GM20000 (cell line): ENCODE results near the gene EPS8L2.

Experiments
- DNase-seq: peaks from one replicate; pipeline ENCODE4 v3.0.0; 2012; ENCODE audit warnings: low spot score
- TF ChIP-seq, protein P1 (sequence below): IDR thresholded peaks from 2 replicates; pipeline ENCODE4 v1.5.1; 2012; ENCODE audit warnings: mild to moderate bottlenecking, control low read depth; ENCODE audit errors: extremely low read depth, missing control alignments

EPS8L2 gene

GRCh38 chr11:772429-773390, 66.7 kb downstream of the EPS8L2 start:
- DNase-seq = no peak
- TF ChIP-seq, protein P1, sequence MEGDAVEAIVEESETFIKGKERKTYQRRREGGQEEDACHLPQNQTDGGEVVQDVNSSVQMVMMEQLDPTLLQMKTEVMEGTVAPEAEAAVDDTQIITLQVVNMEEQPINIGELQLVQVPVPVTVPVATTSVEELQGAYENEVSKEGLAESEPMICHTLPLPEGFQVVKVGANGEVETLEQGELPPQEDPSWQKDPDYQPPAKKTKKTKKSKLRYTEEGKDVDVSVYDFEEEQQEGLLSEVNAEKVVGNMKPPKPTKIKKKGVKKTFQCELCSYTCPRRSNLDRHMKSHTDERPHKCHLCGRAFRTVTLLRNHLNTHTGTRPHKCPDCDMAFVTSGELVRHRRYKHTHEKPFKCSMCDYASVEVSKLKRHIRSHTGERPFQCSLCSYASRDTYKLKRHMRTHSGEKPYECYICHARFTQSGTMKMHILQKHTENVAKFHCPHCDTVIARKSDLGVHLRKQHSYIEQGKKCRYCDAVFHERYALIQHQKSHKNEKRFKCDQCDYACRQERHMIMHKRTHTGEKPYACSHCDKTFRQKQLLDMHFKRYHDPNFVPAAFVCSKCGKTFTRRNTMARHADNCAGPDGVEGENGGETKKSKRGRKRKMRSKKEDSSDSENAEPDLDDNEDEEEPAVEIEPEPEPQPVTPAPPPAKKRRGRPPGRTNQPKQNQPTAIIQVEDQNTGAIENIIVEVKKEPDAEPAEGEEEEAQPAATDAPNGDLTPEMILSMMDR = no peak

- DNase-seq = no peak
- TF ChIP-seq, protein P1 = no peak
Observed at GRCh38 chr11:773425-773824, 67.4 kb downstream of the EPS8L2 start.

DNA sequence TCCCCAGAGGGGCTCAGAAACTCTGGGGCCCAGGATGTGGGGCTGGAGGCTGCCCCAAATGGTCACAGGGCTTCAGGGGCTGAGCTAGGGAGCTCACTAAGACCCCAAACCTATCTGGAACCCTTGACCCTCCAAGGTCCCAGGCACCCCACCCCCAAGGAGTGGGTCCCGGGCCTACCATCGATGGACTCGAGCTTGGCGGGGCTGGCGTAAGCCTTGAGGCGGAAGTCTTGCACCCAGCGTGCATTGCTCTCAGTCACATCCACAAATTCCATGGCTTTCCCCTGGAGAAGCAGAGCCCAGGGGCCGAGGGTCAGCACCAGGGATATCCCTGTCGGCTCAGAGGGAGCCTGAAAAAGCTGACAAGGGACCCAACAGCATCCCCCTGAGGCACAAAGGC, 67.8 kb downstream of the EPS8L2 start:
- no peak for DNase-seq
- TF ChIP-seq, protein P1 = no peak

- TF ChIP-seq, protein P1 = no peak
- DNase-seq = no peak
Observed at GRCh38 chr11:774873-775592, 69.0 kb downstream of the EPS8L2 start.

- DNase-seq = no peak
- TF ChIP-seq, protein P1 = no peak
Observed at GRCh38 chr11:776263-776560, 70.2 kb downstream of the EPS8L2 start.

- TF ChIP-seq, protein P1 = peak; percentile 1
- DNase-seq = no peak
Observed at GRCh38 chr11:776561-777287, 70.7 kb downstream of the EPS8L2 start.
